HUES6 (cell line): ENCODE measurements around the gene UBE2V1.

Experiments
- H3K27ac ChIP-seq: 2 replicates; pipeline ENCODE4 v1.7.0; 2013; ENCODE audit warnings: low read depth, mild to moderate bottlenecking, low read length, inconsistent platforms
- H3K27me3 ChIP-seq: 2 replicates; pipeline ENCODE4 v1.6.1; 2013; ENCODE audit warnings: low read length; ENCODE audit not compliant: control insufficient read depth, insufficient read depth
- H3K36me3 ChIP-seq: 2 replicates; pipeline ENCODE4 v1.6.1; 2013; ENCODE audit warnings: low read length; ENCODE audit not compliant: control insufficient read depth, insufficient read depth
- H3K4me1 ChIP-seq: 2 replicates; pipeline ENCODE4 v1.6.1; 2013; ENCODE audit warnings: low read length; ENCODE audit not compliant: control insufficient read depth, insufficient read depth
- H3K4me3 ChIP-seq: 2 replicates; pipeline ENCODE4 v1.5.1; 2013; ENCODE audit warnings: low read depth, low read length
- H3K9ac ChIP-seq: one replicate; pipeline ENCODE4 v1.6.1; 2013; ENCODE audit warnings: mild to moderate bottlenecking, low read length
- H3K9me3 ChIP-seq: 2 replicates; pipeline ENCODE4 v1.6.1; 2013; ENCODE audit warnings: low read depth, low read length; ENCODE audit not compliant: control insufficient read depth, insufficient read depth

Gene UBE2V1

DNA sequence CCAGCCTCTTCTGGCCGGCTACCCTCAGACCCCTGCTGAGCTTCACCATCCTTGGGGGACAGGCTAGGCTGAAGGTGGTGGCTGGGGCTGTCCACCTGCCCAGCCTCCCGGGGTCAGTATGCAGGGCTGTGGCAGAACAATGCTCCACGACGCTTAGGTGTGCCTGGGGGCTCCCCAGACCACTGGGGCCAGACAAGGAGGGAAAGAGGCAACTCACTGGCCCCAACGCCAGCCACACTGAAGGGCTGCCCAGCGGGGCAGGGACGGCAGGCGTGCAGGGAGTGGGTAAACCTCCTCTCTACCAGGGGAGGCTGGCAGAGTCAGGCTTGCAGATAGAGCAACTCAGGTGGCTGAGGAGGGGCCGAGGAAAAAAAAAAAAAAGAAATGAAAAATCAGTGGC is 11.5 kb upstream of the UBE2V1 start:
- Histone ChIP-seq H3K9me3 (no peaks in the 10 kb centered on the region; the same call in 1 of the 2 replicates), H3K9ac (no peak overlapping the region), H3K4me1 (0 out of 2 replicates have a peak, but pooled peaks cover 4% of the 10 kb centered on the region), H3K36me3 (peaks cover 66% of the 10 kb centered on the region), H3K27me3 (no peaks in the 10 kb centered on the region), H3K4me3 (no peak overlapping the region), H3K27ac (no peak overlapping the region)

DNA sequence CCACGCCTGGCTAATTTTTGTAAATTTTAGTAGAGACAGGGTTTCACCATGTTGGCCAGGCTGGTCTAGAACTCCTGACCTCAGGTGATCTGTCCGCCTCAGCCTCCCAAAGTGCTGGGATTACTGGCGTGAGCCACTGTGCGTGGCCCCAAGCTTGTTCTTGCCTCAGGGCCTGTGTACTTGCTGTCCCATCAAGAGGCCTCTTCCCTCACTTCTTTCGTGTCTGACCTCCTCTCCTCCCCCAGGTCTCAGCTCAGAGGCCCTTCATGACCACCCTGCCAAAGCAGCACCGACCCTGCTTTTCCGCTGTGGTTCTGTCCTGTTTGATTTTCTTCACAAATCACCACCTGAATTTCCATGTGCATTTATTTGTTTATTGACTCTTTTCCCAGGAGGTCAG is 10.5 kb upstream of the UBE2V1 start:
- peaks cover 55% of the 10 kb centered on the region for H3K36me3 ChIP-seq
- H3K4me3 ChIP-seq, result no peak overlapping the region
- no peaks in the 10 kb centered on the region; the same call in 1 of the 2 replicates for H3K9me3 ChIP-seq
- H3K27me3 ChIP-seq, result no peaks in the 10 kb centered on the region
- no peak overlapping the region for H3K9ac ChIP-seq
- no peak overlapping the region for H3K27ac ChIP-seq
- H3K4me1 ChIP-seq, result 0 out of 2 replicates have a peak, but pooled peaks cover 4% of the 10 kb centered on the region

DNA sequence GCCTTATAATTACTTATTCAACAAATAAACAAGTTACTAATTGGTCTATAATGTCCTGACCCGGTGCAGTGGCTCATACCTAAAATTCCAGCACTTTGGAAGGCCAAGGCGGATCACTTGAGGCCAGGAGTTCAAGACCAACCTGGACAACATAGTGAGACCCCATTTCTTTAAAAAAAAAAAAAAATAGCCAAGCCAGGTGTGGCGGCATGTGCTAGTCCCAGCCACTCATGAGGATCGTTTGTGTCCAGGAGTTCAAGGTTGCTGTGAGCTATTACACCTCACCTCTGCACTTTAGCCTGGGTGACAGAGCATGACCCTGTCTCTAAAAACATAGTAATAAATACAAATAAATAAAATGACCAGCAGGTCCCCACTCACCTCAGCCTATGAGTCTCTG is 9.8 kb upstream of the UBE2V1 start:
- Histone ChIP-seq H3K4me1 (0 out of 2 replicates have a peak, but pooled peaks cover 4% of the 10 kb centered on the region), H3K4me3 (no peak overlapping the region), H3K9ac (no peak overlapping the region), H3K27ac (no peak overlapping the region), H3K36me3 (peaks cover 49% of the 10 kb centered on the region), H3K9me3 (no peaks in the 10 kb centered on the region; the same call in 1 of the 2 replicates), H3K27me3 (no peaks in the 10 kb centered on the region)

DNA sequence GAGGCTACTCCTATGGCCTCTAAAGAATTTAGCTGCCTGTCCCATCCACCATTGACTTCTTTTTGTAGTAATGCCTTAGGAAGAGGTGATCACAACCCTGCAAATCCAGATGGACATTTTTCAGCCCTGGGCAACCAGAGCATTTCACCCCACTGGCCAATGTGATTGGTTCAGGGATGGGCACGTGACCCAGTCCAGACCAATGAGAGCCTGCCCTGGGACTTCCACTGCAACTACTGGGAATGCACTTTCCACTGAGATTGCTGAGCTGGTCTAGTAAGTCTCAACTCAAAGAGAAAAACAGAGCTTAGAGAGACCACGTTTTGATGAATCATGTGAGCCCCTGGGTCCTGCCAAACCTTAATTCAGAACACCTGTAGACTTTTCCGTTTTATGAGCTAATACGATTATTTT is 8.9 kb upstream of the UBE2V1 start:
- Histone ChIP-seq H3K27ac (no peak overlapping the region), H3K36me3 (peaks cover 41% of the 10 kb centered on the region), H3K4me1 (0 out of 2 replicates have a peak, but pooled peaks cover 4% of the 10 kb centered on the region), H3K9ac (no peak overlapping the region), H3K9me3 (no peaks in the 10 kb centered on the region; the same call in 1 of the 2 replicates), H3K27me3 (no peaks in the 10 kb centered on the region), H3K4me3 (no peak overlapping the region)

GRCh38 chr20:50120935-50121693 is 8.2 kb upstream of the UBE2V1 start:
- H3K36me3 ChIP-seq, result peaks cover 33% of the 10 kb centered on the region
- no peak overlapping the region for H3K27ac ChIP-seq
- H3K9me3 ChIP-seq, result no peaks in the 10 kb centered on the region; the same call in 1 of the 2 replicates
- no peak overlapping the region for H3K9ac ChIP-seq
- no peak overlapping the region for H3K4me3 ChIP-seq
- no peaks in the 10 kb centered on the region for H3K27me3 ChIP-seq
- peaks cover 7% of the 10 kb centered on the region; the same call in 1 of the 2 replicates for H3K4me1 ChIP-seq

DNA sequence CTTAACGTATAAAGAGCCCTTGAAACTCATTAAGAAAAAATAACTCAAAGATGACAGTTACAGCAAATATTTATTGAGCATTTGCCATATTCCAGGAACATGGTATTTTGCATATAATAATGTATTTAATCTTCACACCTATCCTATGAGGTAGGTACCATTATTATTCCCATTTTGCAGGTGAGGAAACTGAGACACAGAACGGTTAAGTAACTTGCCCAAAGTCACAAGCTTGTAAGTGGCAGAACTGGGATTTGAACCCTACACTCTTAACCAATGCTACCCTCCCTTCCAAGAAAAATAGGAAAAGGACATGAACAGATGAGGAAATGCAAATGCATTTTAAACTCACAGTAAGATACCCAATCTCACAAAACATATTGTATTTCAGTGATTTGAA is 5.3 kb upstream of the UBE2V1 start:
- Histone ChIP-seq H3K9me3 (no peaks in the 10 kb centered on the region; the same call in 1 of the 2 replicates), H3K36me3 (peaks cover 6% of the 10 kb centered on the region; the same call in 1 of the 2 replicates), H3K27me3 (no peaks in the 10 kb centered on the region), H3K4me3 (no peak overlapping the region), H3K27ac (no peak overlapping the region), H3K9ac (no peak overlapping the region), H3K4me1 (peaks cover 13% of the 10 kb centered on the region; the same call in 1 of the 2 replicates)

DNA sequence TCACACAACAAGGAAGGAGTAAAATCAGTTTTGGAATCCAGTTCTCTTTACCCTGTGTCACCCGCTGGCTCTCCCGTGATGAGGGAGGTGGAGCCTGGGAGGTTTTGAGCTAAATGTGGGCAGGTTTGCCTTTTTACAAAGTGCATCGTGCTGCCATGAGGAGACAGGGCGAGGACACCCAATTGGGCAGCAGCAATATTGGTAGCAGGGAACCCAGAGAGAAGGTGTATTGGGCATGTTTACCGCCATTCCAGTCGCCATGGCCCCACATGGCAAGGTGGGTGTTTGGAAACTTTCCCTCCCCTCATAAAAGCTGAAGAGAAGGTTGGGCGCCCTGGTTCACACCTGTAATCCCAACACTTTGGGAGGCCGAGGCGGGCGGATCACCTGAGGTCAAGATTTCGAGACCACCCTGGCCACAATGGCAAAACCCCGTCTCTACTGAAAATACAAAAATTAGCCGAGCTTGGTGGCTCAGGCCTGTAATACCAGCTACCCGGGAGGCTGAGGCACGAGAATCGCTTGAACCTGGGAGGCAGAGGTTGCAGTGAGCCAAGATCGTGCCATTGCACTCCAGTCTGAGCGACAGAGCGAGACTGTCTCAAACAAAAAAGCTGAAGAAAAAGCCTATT is 3.5 kb upstream of the UBE2V1 start:
- Histone ChIP-seq H3K4me1 (peaks cover 18% of the 10 kb centered on the region), H3K4me3 (peak overlapping the region; percentile 77), H3K27ac (no peak overlapping the region; the same call in 1 of the 2 replicates), H3K9ac (peak overlapping the region; percentile 8), H3K36me3 (no peaks in the 10 kb centered on the region), H3K27me3 (no peaks in the 10 kb centered on the region), H3K9me3 (no peaks in the 10 kb centered on the region)

DNA sequence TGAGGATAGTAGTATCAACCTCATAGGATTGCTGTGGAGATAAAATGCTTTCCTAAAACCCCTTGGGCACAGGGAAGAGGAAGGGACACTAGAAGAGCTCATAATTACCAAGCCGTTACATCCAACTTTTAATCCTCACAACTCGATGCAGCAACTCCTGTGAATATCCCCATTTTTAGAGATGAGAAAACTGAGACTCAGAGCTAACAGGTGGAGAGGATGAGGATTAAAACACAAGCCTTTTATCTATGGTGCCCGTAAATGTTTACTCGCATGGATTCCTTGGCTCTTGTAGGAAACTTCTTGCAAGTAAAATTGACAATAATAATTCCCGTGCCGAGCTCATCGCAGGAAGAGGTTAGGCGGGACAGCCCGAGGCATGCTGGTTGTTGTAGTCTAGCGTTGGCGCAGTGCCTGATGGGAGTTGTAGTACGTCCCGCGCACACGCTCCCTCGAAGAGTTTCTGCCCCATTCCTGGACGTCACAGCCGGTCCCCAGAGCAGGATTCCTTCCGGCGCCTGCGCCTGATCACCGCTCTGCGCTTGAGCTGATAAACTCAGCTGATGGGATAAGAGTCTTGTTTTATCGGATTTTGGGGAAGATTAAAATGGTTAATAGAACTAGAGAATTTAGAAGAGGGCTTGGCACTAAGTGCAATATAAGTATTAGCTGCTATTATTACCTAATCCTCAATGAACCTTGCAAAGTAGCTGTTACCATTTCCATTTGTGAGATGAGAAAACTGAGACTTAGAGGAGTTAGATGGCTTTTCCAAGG is 2.8 kb upstream of the UBE2V1 start:
- no peaks in the 10 kb centered on the region for H3K36me3 ChIP-seq
- no peaks in the 10 kb centered on the region for H3K27me3 ChIP-seq
- H3K4me1 ChIP-seq, result peaks cover 19% of the 10 kb centered on the region
- no peak overlapping the region; the same call in 1 of the 2 replicates for H3K27ac ChIP-seq
- no peaks in the 10 kb centered on the region for H3K9me3 ChIP-seq
- peak overlapping the region; percentile 77 for H3K4me3 ChIP-seq
- H3K9ac ChIP-seq, result peak overlapping the region; percentile 68

DNA sequence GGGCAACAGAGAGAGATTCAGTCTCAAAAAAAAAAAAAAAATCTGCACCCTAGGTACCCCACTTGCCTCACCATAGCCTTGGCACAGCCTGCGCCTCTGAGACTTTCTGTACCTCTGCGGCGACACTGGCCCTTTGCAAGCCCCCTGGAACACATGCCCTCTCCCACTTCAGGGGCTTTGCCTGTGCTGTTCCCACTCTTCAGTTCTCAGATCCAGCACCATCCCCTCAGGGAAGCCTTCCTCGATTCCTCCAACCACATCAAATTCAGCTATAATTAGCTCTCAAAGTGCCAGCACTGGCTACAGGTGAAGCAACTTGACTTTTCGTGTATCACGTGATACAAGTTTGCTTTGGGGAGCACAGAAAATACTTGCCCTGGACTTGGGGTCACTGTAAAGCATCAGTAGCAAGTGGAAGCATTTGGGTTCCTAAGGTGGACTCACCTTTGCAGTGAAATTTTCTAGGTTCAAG is 2.1 kb upstream of the UBE2V1 start:
- Histone ChIP-seq H3K27ac (no peak overlapping the region), H3K4me3 (peak overlapping the region; percentile 77), H3K4me1 (peaks cover 25% of the 10 kb centered on the region)

DNA sequence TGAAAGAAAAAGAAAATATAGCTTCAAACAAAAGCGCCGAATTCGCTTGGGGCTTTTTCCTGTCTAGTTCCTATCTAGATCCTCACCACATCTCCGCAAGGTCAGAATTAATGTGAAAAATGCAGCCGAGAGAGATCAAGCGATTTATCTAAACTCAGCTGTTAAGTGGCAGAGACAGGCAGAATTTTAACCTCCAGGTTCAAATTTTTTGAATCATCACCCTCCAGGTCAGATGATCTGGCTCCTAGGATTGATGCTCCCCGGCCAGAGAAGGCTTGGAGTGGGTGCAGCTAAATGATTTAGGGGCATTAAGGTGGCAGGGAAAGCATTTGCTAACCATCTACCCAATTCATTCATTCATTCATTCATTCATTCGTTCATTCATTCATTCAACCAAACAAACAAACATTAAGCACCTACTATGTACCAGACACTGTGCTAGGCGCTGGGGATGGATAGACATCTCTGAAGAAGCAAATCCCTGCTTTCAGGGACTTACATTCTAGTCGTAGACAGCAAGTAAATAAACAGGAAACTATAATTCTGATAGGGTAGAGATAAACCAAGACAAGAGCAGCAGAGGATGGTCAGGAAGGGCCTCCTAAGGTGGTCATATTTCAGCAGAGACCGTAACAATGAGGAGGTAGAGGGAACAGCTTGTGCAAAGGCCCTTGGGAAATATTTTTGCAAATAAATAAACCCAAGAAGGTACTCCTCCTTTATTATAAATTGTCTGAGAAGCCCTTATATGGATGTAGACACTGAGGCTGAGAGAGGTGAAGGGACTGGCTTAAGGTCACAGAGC is 672 bp upstream of the UBE2V1 start:
- Histone ChIP-seq H3K27ac (peak overlapping the region; percentile 97), H3K4me1 (peaks cover 27% of the 10 kb centered on the region), H3K4me3 (peak overlapping the region; percentile 95), H3K36me3 (peaks cover 2% of the 10 kb centered on the region; the same call in 1 of the 2 replicates), H3K27me3 (no peaks in the 10 kb centered on the region), H3K9me3 (no peaks in the 10 kb centered on the region), H3K9ac (peak overlapping the region; percentile 92)

More for the DNA sequence above, 2.1 kb upstream of the UBE2V1 start:
- Histone ChIP-seq H3K27me3 (no peaks in the 10 kb centered on the region), H3K9ac (peak overlapping the region; percentile 68), H3K9me3 (no peaks in the 10 kb centered on the region), H3K36me3 (no peaks in the 10 kb centered on the region; the same call in 1 of the 2 replicates)
